HepG2 (cell line): ENCODE data around the gene CFAP97.

ENCODE experiments used
- AKNA ChIP-seq: sonication (generic); formaldehyde crosslinking; IDR thresholded peaks from 2 replicates; pipeline ENCODE4 v1.4.0; 2020; ENCODE audit warnings: missing genetic modification reagents, borderline replicate concordance
- CTCF ChIP-seq: sonication (generic); formaldehyde crosslinking; IDR thresholded peaks from 2 replicates; pipeline ENCODE4 v1.5.0; 2020; ENCODE audit warnings: mild to moderate bottlenecking, missing genetic modification reagents, moderate library complexity
- EZH2 ChIP-seq: conservative IDR thresholded peaks from 2 replicates; pipeline ENCODE4 v1.6.1; 2012; ENCODE audit warnings: mild to moderate bottlenecking, low read depth, low read length, moderate library complexity
- MAFK ChIP-seq, 2 experiments: IDR thresholded peaks in 1 of 2; conservative IDR thresholded peaks in 1 of 2; 2 replicates each; pipeline ENCODE4 v1.6.1; 2011; ENCODE audit warnings: improper control_type of control experiment in 2 of 2, low read length in 2 of 2
- MTA3 ChIP-seq: sonication (generic); formaldehyde crosslinking; IDR thresholded peaks from 2 replicates; pipeline ENCODE4 v1.4.0; 2020; ENCODE audit warnings: missing genetic modification reagents
- POLR2A ChIP-seq, 2 experiments: IDR thresholded peaks; 2 replicates each; pipeline ENCODE4 v1.6.1; 2011; ENCODE audit warnings: low read depth in 2 of 2, low read length in 2 of 2, mild to moderate bottlenecking in 1 of 2, moderate library complexity in 1 of 2; ENCODE audit not compliant: insufficient read depth in 1 of 2

GRCh38 chr4:185222598-185222997 lies 18.8 kb upstream of the CFAP97 start:
- no peak for TF ChIP-seq MAFK (conservative IDR thresholded peaks at IDR 0.05 in 1 of 2, IDR thresholded peaks at IDR 0.05 in 1 of 2; ENCODE audit: low read length in 2 of 2)
- no peak for TF ChIP-seq CTCF (CRISPR knock-in tag)
- no peak for TF ChIP-seq EZH2
- no peak for TF ChIP-seq MTA3 (CRISPR knock-in tag)
- no peak for TF ChIP-seq AKNA (CRISPR knock-in tag)
- no peak for TF ChIP-seq POLR2A (IDR thresholded peaks at IDR 0.05; ENCODE audit: insufficient read depth in 1 of 2, low read depth in 2 of 2, low read length in 2 of 2)
